ENCODE results near the gene PMCH.

The PMCH gene

DNA sequence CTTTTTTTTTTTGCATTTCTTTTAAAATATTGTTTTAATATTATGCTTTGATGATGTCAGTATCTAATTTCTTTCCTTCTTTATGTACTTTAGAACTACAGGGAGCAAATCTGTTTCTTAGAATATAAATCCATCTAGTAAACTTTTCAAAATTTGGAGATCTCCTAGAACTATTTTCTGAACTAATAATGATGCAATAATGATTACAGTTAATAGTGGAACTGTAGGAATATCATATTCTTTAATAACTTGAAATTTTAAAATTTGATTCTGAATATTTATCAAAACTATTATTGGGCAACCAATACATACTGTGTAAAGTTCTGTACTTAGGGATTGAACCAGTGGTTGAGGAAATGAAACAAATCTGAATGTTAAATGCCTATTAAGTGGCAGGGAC, 23.1 kb upstream of the PMCH start:
- DNase-seq (ENCODE audit: extremely low spot score) = no peak
- POLR2A ChIA-PET = no interaction called here
- CTCF ChIA-PET = no interaction called here
- TF ChIP-seq FOXK2 (IDR thresholded peaks at IDR 0.05) (no peak), NFRKB (IDR thresholded peaks at IDR 0.05) (no peak), FOXM1 (IDR thresholded peaks at IDR 0.05; ENCODE audit: borderline replicate concordance) (no peak), BHLHE40 (IDR thresholded peaks at IDR 0.05; ENCODE audit: borderline replicate concordance) (no peak), LEF1 (IDR thresholded peaks at IDR 0.05; ENCODE audit: borderline replicate concordance) (no peak), SUZ12 (IDR thresholded peaks at IDR 0.05) (no peak), HDGF (IDR thresholded peaks at IDR 0.05; ENCODE audit: borderline replicate concordance) (no peak), ELF4 (IDR thresholded peaks at IDR 0.05) (no peak), ZNF384 (IDR thresholded peaks at IDR 0.05) (no peak), ARNT (IDR thresholded peaks at IDR 0.05) (no peak), SP1 (IDR thresholded peaks at IDR 0.05) (no peak), FOXA1 (IDR thresholded peaks at IDR 0.05) (no peak), TARDBP (IDR thresholded peaks at IDR 0.05) (no peak), L3MBTL2 (conservative IDR thresholded peaks at IDR 0.05) (no peak), CTBP1 (IDR thresholded peaks at IDR 0.05; ENCODE audit: borderline replicate concordance) (no peak)
- TF ChIP-seq, protein P1, sequence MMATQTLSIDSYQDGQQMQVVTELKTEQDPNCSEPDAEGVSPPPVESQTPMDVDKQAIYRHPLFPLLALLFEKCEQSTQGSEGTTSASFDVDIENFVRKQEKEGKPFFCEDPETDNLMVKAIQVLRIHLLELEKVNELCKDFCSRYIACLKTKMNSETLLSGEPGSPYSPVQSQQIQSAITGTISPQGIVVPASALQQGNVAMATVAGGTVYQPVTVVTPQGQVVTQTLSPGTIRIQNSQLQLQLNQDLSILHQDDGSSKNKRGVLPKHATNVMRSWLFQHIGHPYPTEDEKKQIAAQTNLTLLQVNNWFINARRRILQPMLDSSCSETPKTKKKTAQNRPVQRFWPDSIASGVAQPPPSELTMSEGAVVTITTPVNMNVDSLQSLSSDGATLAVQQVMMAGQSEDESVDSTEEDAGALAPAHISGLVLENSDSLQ (IDR thresholded peaks at IDR 0.05) = no peak

DNA sequence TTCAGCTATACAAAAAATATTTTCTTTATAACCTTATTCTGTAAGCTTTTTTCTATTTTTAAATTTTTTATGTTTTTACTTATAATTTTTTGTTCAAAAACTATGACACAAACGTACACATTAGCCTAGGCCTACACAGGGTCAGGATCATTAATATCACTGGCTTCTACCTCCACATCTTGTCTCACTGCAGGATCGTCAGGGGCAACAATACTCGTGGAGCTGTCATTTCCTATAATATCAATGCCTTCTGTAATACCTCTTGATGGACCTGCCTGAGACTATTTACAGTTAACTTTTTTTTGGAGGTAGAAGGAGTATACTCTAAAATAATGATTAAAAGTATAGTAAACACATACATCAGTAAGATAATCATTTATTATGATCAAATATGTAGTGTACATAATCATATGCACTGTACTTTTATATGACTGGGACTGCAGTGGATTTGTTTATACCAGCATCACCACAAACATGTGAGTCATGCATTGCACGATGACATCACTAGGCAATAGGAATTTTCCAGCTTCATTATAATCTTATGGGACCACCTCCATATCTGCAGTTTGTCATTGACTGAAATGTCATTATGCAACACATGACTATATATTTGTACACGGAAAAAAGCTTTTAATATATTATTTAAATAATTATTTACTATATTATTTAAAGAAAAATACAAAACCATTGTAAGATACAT, 18.5 kb upstream of the PMCH start:
- DNase-seq (ENCODE audit: extremely low spot score) = no peak
- ChIA-PET POLR2A (no interaction called here), CTCF (no interaction called here)

GRCh38 chr12:102204025-102204424, 6.4 kb upstream of the PMCH start:
- CTCF ChIA-PET = no interaction called here
- POLR2A ChIA-PET = no interaction called here
- DNase-seq (ENCODE audit: extremely low spot score) = no peak
- TF ChIP-seq TARDBP (IDR thresholded peaks at IDR 0.05) (no peak), HDGF (IDR thresholded peaks at IDR 0.05; ENCODE audit: borderline replicate concordance) (no peak), LEF1 (IDR thresholded peaks at IDR 0.05; ENCODE audit: borderline replicate concordance) (no peak), CTBP1 (IDR thresholded peaks at IDR 0.05; ENCODE audit: borderline replicate concordance) (no peak), FOXA1 (IDR thresholded peaks at IDR 0.05) (no peak), SP1 (IDR thresholded peaks at IDR 0.05) (no peak), FOXK2 (IDR thresholded peaks at IDR 0.05) (no peak), NFRKB (IDR thresholded peaks at IDR 0.05) (no peak), ELF4 (IDR thresholded peaks at IDR 0.05) (no peak), ZNF384 (IDR thresholded peaks at IDR 0.05) (no peak), BHLHE40 (IDR thresholded peaks at IDR 0.05; ENCODE audit: borderline replicate concordance) (no peak), ARNT (IDR thresholded peaks at IDR 0.05) (no peak)

More for the DNA sequence above, 18.5 kb upstream of the PMCH start:
- TF ChIP-seq FOXA1 (IDR thresholded peaks at IDR 0.05) = no peak
- TF ChIP-seq FOXK2 (IDR thresholded peaks at IDR 0.05) = no peak
- TF ChIP-seq, protein P1 (IDR thresholded peaks at IDR 0.05) = no peak
- no peak for TF ChIP-seq BHLHE40 (IDR thresholded peaks at IDR 0.05; ENCODE audit: borderline replicate concordance)
- no peak for TF ChIP-seq SUZ12 (IDR thresholded peaks at IDR 0.05)
- no peak for TF ChIP-seq ARNT (IDR thresholded peaks at IDR 0.05)
- TF ChIP-seq L3MBTL2 (conservative IDR thresholded peaks at IDR 0.05) = no peak

GRCh38 chr12:102202556-102202955, 4.9 kb upstream of the PMCH start:
- no peak for TF ChIP-seq ARNT (IDR thresholded peaks at IDR 0.05)
- no peak for DNase-seq (ENCODE audit: extremely low spot score)
- ChIA-PET POLR2A (no interaction called here), CTCF (no interaction called here)

GRCh38 chr12:102201436-102202061, 3.9 kb upstream of the PMCH start:
- no peak for TF ChIP-seq TARDBP (IDR thresholded peaks at IDR 0.05)
- TF ChIP-seq ARNT (IDR thresholded peaks at IDR 0.05) = no peak
- TF ChIP-seq FOXA1 (IDR thresholded peaks at IDR 0.05) = no peak
- TF ChIP-seq LEF1 (IDR thresholded peaks at IDR 0.05; ENCODE audit: borderline replicate concordance) = no peak
- TF ChIP-seq HDGF (IDR thresholded peaks at IDR 0.05; ENCODE audit: borderline replicate concordance) = no peak
- TF ChIP-seq NFRKB (IDR thresholded peaks at IDR 0.05) = no peak
- TF ChIP-seq ZNF384 (IDR thresholded peaks at IDR 0.05) = no peak
- TF ChIP-seq FOXK2 (IDR thresholded peaks at IDR 0.05) = no peak
- TF ChIP-seq, protein P1 (IDR thresholded peaks at IDR 0.05) = no peak
- ChIA-PET CTCF (no interaction called here), POLR2A (no interaction called here)
- DNase-seq (ENCODE audit: extremely low spot score) = no peak

DNA sequence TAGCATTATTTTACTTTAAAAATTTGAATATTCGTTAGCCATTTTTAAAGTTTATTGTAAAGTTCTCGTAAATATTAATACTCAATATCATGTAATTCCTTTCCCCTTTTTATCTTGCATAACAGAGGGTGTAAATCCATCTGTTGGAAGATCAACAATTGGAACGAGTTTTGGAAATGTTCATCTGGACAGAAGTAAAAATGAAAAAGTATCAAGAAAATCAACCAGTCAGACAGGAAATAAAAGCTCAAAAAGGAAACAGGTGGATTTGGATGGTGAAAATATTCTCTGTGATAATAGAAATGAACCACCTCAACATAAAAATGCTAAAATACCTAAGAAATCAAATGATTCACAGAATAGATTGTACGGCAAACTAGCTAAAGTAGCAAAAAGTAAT, 1.8 kb downstream of the PMCH start:
- TF ChIP-seq TARDBP (IDR thresholded peaks at IDR 0.05) (no peak), SP1 (IDR thresholded peaks at IDR 0.05) (no peak), ELF4 (IDR thresholded peaks at IDR 0.05) (no peak), FOXK2 (IDR thresholded peaks at IDR 0.05) (no peak), HDGF (IDR thresholded peaks at IDR 0.05; ENCODE audit: borderline replicate concordance) (no peak), NFRKB (IDR thresholded peaks at IDR 0.05) (no peak), ARNT (IDR thresholded peaks at IDR 0.05) (no peak), CTBP1 (IDR thresholded peaks at IDR 0.05; ENCODE audit: borderline replicate concordance) (no peak), FOXM1 (IDR thresholded peaks at IDR 0.05; ENCODE audit: borderline replicate concordance) (no peak)
- CTCF ChIA-PET = no interaction called here
- no peak for DNase-seq (ENCODE audit: extremely low spot score)
- POLR2A ChIA-PET = no interaction called here
